Keratinocyte (primary cell): ENCODE measurements around the gene GIMAP4. TPM values are rescaled to one million over a fixed set of nuclear protein-coding genes. Genes with fewer than 3 reads are reported as not detected.

Source experiments
- DNase-seq: peaks from one replicate; pipeline ENCODE4 v3.0.0-alpha.2; 2011; ENCODE audit warnings: low read depth, missing footprints, low spot score
- FAIRE-seq: peaks from 2 replicates; lab custom pipeline; 2011; peaks lifted over from hg19 to GRCh38; lab: Jason Lieb, UNC
- H2AFZ ChIP-seq: 2 replicates; pipeline ENCODE4 v1.6.0; 2012; ENCODE audit warnings: low read length, control low read depth, inconsistent platforms; ENCODE audit not compliant: control insufficient read depth
- H3K27ac ChIP-seq: 2 replicates; pipeline ENCODE4 v1.5.1; 2011; ENCODE audit warnings: low read length; ENCODE audit not compliant: control insufficient read depth, insufficient read depth
- H3K27me3 ChIP-seq: 3 replicates; pipeline ENCODE4 v1.6.0; 2011; ENCODE audit warnings: low read length; ENCODE audit not compliant: control insufficient read depth, insufficient read depth; ENCODE audit errors: extremely low read depth
- H3K36me3 ChIP-seq, 2 experiments: 2 replicates in 1 of 2; 3 replicates in 1 of 2; pipeline ENCODE4 v1.5.1; 2011; ENCODE audit warnings: low read length in 2 of 2, mild to moderate bottlenecking in 1 of 2; ENCODE audit not compliant: control insufficient read depth in 2 of 2, insufficient read depth in 2 of 2; ENCODE audit errors: extremely low read depth in 1 of 2
- H3K4me1 ChIP-seq: 3 replicates; pipeline ENCODE4 v1.5.1; 2011; ENCODE audit warnings: low read length; ENCODE audit not compliant: control insufficient read depth, insufficient read depth; ENCODE audit errors: extremely low read depth
- H3K4me2 ChIP-seq: 3 replicates; pipeline ENCODE4 v1.6.0; 2011; ENCODE audit warnings: low read depth, low read length; ENCODE audit not compliant: control insufficient read depth, insufficient read depth; ENCODE audit errors: extremely low read depth
- H3K4me3 ChIP-seq, 3 experiments: fragments of 200-600 bp in 1 of 3; sonication (generic) in 1 of 3; 2 replicates in 2 of 3; 3 replicates in 1 of 3; pipeline ENCODE4 v1.5.1; 2011 to 2016; ENCODE audit warnings: low read length in 3 of 3, mild to moderate bottlenecking in 3 of 3, control low read depth in 2 of 3, inconsistent platforms in 1 of 3, low read depth in 1 of 3, mixed read lengths in 1 of 3, mixed run types in 1 of 3, moderate library complexity in 1 of 3; ENCODE audit not compliant: control insufficient read depth in 2 of 3, insufficient read depth in 2 of 3; ENCODE audit errors: extremely low read depth in 1 of 3
- H3K79me2 ChIP-seq: 2 replicates; pipeline ENCODE4 v1.6.0; 2012; ENCODE audit warnings: low read length; ENCODE audit not compliant: control insufficient read depth, insufficient read depth
- H3K9ac ChIP-seq: 3 replicates; pipeline ENCODE4 v1.6.0; 2011; ENCODE audit warnings: low read length; ENCODE audit not compliant: control insufficient read depth, insufficient read depth; ENCODE audit errors: extremely low read depth
- H3K9me1 ChIP-seq: 3 replicates; pipeline ENCODE4 v1.6.0; 2011; ENCODE audit warnings: low read length; ENCODE audit not compliant: control insufficient read depth, insufficient read depth; ENCODE audit errors: extremely low read depth
- H3K9me3 ChIP-seq: 2 replicates; pipeline ENCODE4 v1.5.1; 2012; ENCODE audit warnings: low read depth, low read length; ENCODE audit not compliant: control insufficient read depth
- H4K20me1 ChIP-seq: 3 replicates; pipeline ENCODE4 v1.6.0; 2011; ENCODE audit warnings: low read length; ENCODE audit not compliant: control insufficient read depth, insufficient read depth; ENCODE audit errors: extremely low read depth
- EZH2 ChIP-seq: IDR thresholded peaks from one replicate; pipeline ENCODE4 v1.6.1; 2012; ENCODE audit warnings: inconsistent platforms, mild to moderate bottlenecking, low read length, moderate library complexity
- dilution Hi-C: fragments of 300-500 bp; cut with MboI; formaldehyde crosslinking; loops from one replicate; pipeline ENCODE4 v1.7.0; 2020; ENCODE audit warnings: low sequenced_read_pairs; ENCODE audit not compliant: extremely low pct_ligation_motif_present
- polyA plus RNA-seq, 5 experiments: library from polyadenylated mRNA; depleted of rRNA in 3 of 5; stranded (reverse) in 3 of 5; stranded (forward) in 1 of 5; unstranded in 1 of 5; fragments of >200 nt; gene quantifications; 1 replicate in 1 of 5; 2 replicates in 3 of 5; 3 replicates in 1 of 5; pipeline versions ENCODE4 v1.2.1 to v1.2.3, GENCODE V29; 2011 to 2012; ENCODE audit warnings: missing spikeins in 2 of 5, low read depth in 1 of 5, low replicate concordance in 1 of 5
- TF ChIP-seq, protein P1 (sequence below), 3 experiments: IDR thresholded peaks in 1 of 3; conservative IDR thresholded peaks in 1 of 3; optimal IDR thresholded peaks in 1 of 3; 2 replicates in 2 of 3; 3 replicates in 1 of 3; pipeline versions ENCODE3 to v1.5.1; 2011; ENCODE audit warnings: low read length in 3 of 3, mild to moderate bottlenecking in 3 of 3, moderate library complexity in 2 of 3, control low read depth in 1 of 3, inconsistent platforms in 1 of 3; ENCODE audit not compliant: insufficient read depth in 2 of 3; ENCODE audit errors: extremely low read depth in 1 of 3

Gene GIMAP4
- polyA plus RNA-seq, 1 donor (not counting 4 experiments of a cell fraction or from before 2014, with no cell fraction given): not detected

DNA sequence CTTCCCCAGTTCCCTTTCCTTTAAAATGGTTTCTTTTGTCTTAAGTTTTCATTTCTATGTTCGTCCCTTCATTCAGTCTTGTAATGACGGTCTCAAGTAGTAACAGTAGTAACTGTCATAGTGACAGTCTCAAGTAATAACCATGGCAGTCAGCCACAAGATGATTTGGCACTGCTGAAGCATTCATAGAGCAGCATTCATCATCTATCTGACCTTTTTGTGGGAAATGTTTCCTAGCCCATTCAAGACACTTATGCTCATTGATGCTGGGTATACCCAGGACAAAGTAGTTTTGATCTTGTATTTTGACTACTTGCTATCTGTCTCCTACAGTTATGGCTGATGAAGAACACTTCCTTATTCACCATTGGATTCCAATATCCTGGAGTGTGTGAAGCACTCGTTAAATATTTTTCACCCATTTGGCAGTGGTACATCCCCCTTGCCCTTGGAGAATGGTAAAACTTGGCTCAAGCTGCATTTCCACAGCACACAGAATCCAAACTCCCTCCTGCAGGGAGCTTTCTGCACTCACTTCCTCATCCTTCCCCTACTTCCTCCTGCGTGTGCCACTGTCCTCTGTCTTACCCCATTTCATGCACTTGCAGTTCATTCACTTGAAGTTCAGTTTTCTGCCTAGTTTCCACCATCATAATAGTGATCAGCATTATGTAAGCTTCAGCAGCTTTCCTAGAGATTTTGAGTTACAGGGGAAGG lies 19.0 kb downstream of the GIMAP4 start:
- H3K27me3 ChIP-seq: no peaks in the 10 kb centered on the region
- TF ChIP-seq, protein P1, sequence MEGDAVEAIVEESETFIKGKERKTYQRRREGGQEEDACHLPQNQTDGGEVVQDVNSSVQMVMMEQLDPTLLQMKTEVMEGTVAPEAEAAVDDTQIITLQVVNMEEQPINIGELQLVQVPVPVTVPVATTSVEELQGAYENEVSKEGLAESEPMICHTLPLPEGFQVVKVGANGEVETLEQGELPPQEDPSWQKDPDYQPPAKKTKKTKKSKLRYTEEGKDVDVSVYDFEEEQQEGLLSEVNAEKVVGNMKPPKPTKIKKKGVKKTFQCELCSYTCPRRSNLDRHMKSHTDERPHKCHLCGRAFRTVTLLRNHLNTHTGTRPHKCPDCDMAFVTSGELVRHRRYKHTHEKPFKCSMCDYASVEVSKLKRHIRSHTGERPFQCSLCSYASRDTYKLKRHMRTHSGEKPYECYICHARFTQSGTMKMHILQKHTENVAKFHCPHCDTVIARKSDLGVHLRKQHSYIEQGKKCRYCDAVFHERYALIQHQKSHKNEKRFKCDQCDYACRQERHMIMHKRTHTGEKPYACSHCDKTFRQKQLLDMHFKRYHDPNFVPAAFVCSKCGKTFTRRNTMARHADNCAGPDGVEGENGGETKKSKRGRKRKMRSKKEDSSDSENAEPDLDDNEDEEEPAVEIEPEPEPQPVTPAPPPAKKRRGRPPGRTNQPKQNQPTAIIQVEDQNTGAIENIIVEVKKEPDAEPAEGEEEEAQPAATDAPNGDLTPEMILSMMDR (optimal IDR thresholded peaks at IDR 0.05 in 1 of 3, IDR thresholded peaks at IDR 0.05 in 1 of 3, conservative IDR thresholded peaks at IDR 0.05 in 1 of 3; ENCODE audit: extremely low read depth in 1 of 3, insufficient read depth in 2 of 3, low read length in 3 of 3): no peak
- no peak for TF ChIP-seq EZH2
- no peak for FAIRE-seq
- no peak overlapping the region for H3K27ac ChIP-seq
- no peaks in the 10 kb centered on the region for H3K36me3 ChIP-seq
- H4K20me1 ChIP-seq: no peaks in the 10 kb centered on the region
- H3K79me2 ChIP-seq: no peaks in the 10 kb centered on the region
- H3K4me2 ChIP-seq: no peak overlapping the region
- no peak overlapping the region for H3K4me3 ChIP-seq
- no peaks in the 10 kb centered on the region for H3K9me3 ChIP-seq
- no peak overlapping the region for H3K9ac ChIP-seq
- dilution Hi-C loops: no loop called here
- H2AFZ ChIP-seq: no peak overlapping the region
- no peaks in the 10 kb centered on the region for H3K4me1 ChIP-seq
- no peak for DNase-seq
- H3K9me1 ChIP-seq: no peaks in the 10 kb centered on the region

GRCh38 chr7:150586785-150587152 lies 19.6 kb downstream of the GIMAP4 start:
- Histone ChIP-seq H3K4me2 (no peak overlapping the region), H3K36me3 (no peaks in the 10 kb centered on the region), H3K79me2 (no peaks in the 10 kb centered on the region), H3K27ac (no peak overlapping the region), H3K9ac (no peak overlapping the region), H3K4me3 (no peak overlapping the region), H4K20me1 (no peaks in the 10 kb centered on the region), H3K27me3 (no peaks in the 10 kb centered on the region), H2AFZ (no peak overlapping the region), H3K4me1 (no peaks in the 10 kb centered on the region), H3K9me3 (no peaks in the 10 kb centered on the region), H3K9me1 (no peaks in the 10 kb centered on the region)
- no peak for FAIRE-seq
- TF ChIP-seq, protein P1 (optimal IDR thresholded peaks at IDR 0.05 in 1 of 3, IDR thresholded peaks at IDR 0.05 in 1 of 3, conservative IDR thresholded peaks at IDR 0.05 in 1 of 3; ENCODE audit: extremely low read depth in 1 of 3, insufficient read depth in 2 of 3, low read length in 3 of 3): no peak
- no peak for TF ChIP-seq EZH2
- dilution Hi-C loops: no loop called here
- no peak for DNase-seq
